CD14-positive monocyte (primary cell): Measurements from ENCODE around the gene UGT1A6. TPM values are rescaled to one million over a fixed set of nuclear protein-coding genes. Genes with fewer than 3 reads are reported as not detected.

ENCODE experiments used
- DNase-seq, 3 donors: peaks; one replicate each; pipeline ENCODE4 v3.0.0-alpha.2; 2011 to 2022
- H2AFZ ChIP-seq: 2 replicates; pipeline ENCODE4 v1.6.0; 2012; ENCODE audit warnings: mild to moderate bottlenecking, low read depth, low read length, inconsistent platforms; ENCODE audit not compliant: insufficient read depth, poor library complexity, severe bottlenecking
- H3K27ac ChIP-seq, 2 donors: 1 replicate in 1 of 2; 2 replicates in 1 of 2; pipeline ENCODE4 v1.5.1; 2012 to 2013; ENCODE audit warnings: low read length in 2 of 2, control low read depth in 1 of 2, inconsistent platforms in 1 of 2, low read depth in 1 of 2, mild to moderate bottlenecking in 1 of 2
- H3K27me3 ChIP-seq, 2 donors: one replicate each; pipeline versions ENCODE4 v1.6.0 to v1.6.1; 2011 to 2013; ENCODE audit warnings: low read length in 2 of 2; ENCODE audit not compliant: control insufficient read depth in 2 of 2, insufficient read depth in 2 of 2
- H3K36me3 ChIP-seq, 2 donors: replicated peaks in 1 of 2; 1 replicate in 1 of 2; 2 replicates in 1 of 2; pipeline versions ENCODE4 v1.5.1 to v1.6.1; 2012 to 2013; ENCODE audit warnings: low read length in 2 of 2, control low read depth in 1 of 2, inconsistent platforms in 1 of 2, mild to moderate bottlenecking in 1 of 2; ENCODE audit not compliant: insufficient read depth in 2 of 2, control insufficient read depth in 1 of 2
- H3K4me1 ChIP-seq, 2 donors: 1 replicate in 1 of 2; 2 replicates in 1 of 2; pipeline versions ENCODE4 v1.5.1 to v1.6.1; 2012 to 2013; ENCODE audit warnings: low read length in 2 of 2, control low read depth in 1 of 2, inconsistent platforms in 1 of 2, mild to moderate bottlenecking in 1 of 2, moderate library complexity in 1 of 2; ENCODE audit not compliant: insufficient read depth in 2 of 2, control insufficient read depth in 1 of 2
- H3K4me2 ChIP-seq: replicated peaks from 2 replicates; pipeline ENCODE3; 2012; ENCODE audit warnings: low read length, moderate library complexity, mild to moderate bottlenecking; ENCODE audit not compliant: poor library complexity, severe bottlenecking; ENCODE audit errors: extremely low read depth
- H3K4me3 ChIP-seq, 3 experiments: fragments of 200-600 bp in 1 of 3; sonication (generic) in 1 of 3; replicated peaks in 1 of 3; 1 replicate in 2 of 3; 2 replicates in 1 of 3; pipeline ENCODE4 v1.5.1; 2011 to 2013; ENCODE audit warnings: low read length in 3 of 3, mild to moderate bottlenecking in 3 of 3, control low read depth in 2 of 3, low read depth in 2 of 3, inconsistent platforms in 1 of 3, moderate library complexity in 1 of 3
- H3K79me2 ChIP-seq: 2 replicates; pipeline ENCODE4 v1.6.0; 2012; ENCODE audit warnings: mild to moderate bottlenecking, control low read depth, inconsistent platforms, low read length, moderate library complexity; ENCODE audit not compliant: insufficient read depth
- H3K9ac ChIP-seq: 2 replicates; pipeline ENCODE4 v1.6.0; 2017; ENCODE audit warnings: low read length, mild to moderate bottlenecking; ENCODE audit not compliant: insufficient read depth, poor library complexity, severe bottlenecking
- H3K9me3 ChIP-seq, 2 donors: replicated peaks in 1 of 2; 1 replicate in 1 of 2; 2 replicates in 1 of 2; pipeline versions ENCODE4 v1.5.1 to v1.6.1; 2012 to 2013; ENCODE audit warnings: low read length in 2 of 2, control low read depth in 1 of 2; ENCODE audit not compliant: control insufficient read depth in 1 of 2, insufficient read depth in 1 of 2
- H4K20me1 ChIP-seq: 2 replicates; pipeline ENCODE4 v1.6.0; 2012; ENCODE audit warnings: mild to moderate bottlenecking, low read length, control low read depth, moderate library complexity; ENCODE audit not compliant: insufficient read depth
- H3K27ac Mint-ChIP-seq, 7 donors: one replicate each; pipeline ENCODE4 v1.8.0; 2020; ENCODE audit warnings: mild to moderate bottlenecking in 7 of 7, mixed read lengths in 7 of 7, moderate library complexity in 6 of 7, inconsistent platforms in 2 of 7
- H3K27me3 Mint-ChIP-seq, 3 donors: one replicate each; pipeline ENCODE4 v1.8.0; 2021 to 2022; ENCODE audit warnings: low read depth in 3 of 3, mild to moderate bottlenecking in 3 of 3, mixed read lengths in 3 of 3, moderate library complexity in 3 of 3, inconsistent platforms in 1 of 3
- H3K36me3 Mint-ChIP-seq, 2 donors: one replicate each; pipeline ENCODE4 v1.8.0; 2020; ENCODE audit warnings: mixed read lengths in 2 of 2, inconsistent platforms in 1 of 2, mild to moderate bottlenecking in 1 of 2
- H3K4me1 Mint-ChIP-seq: one replicate; pipeline ENCODE4 v1.8.0; 2020; ENCODE audit warnings: mild to moderate bottlenecking, mixed read lengths
- H3K4me3 Mint-ChIP-seq, 2 donors: one replicate each; pipeline ENCODE4 v1.8.0; 2020; ENCODE audit warnings: mild to moderate bottlenecking in 2 of 2, mixed read lengths in 2 of 2, moderate library complexity in 1 of 2
- H3K9me3 Mint-ChIP-seq, 7 donors: one replicate each; pipeline ENCODE4 v1.8.0; 2020 to 2022; ENCODE audit warnings: mixed read lengths in 7 of 7, mild to moderate bottlenecking in 6 of 7, moderate library complexity in 6 of 7, inconsistent platforms in 2 of 7
- CTCF ChIP-seq: fragments of 200-600 bp; IDR thresholded peaks from one replicate; pipeline ENCODE4 v1.8.0; 2022; ENCODE audit warnings: antibody characterized with exemption, mild to moderate bottlenecking
- WGBS: methylation state at CpG from one replicate; pipeline ENCODE4 v1.1.5; 2013; ENCODE audit warnings: missing lambda C conversion rate; ENCODE audit not compliant: insufficient coverage; 5-methylcytosine and 5-hydroxymethylcytosine counted together
- intact Hi-C, 2 donors: fragments of 100-400 bp; cut with micrococcal nuclease; formaldehyde crosslinking; loops; one replicate each; pipeline versions ENCODE4 v1.15.0 to v1.15.1; 2023
- polyA plus RNA-seq, 3 donors: library from polyadenylated mRNA; depleted of rRNA in 1 of 3; unstranded in 2 of 3; stranded (reverse) in 1 of 3; fragments of 300-500 nt in 2 of 3; fragments of >200 nt in 1 of 3; fragmentation: Illumina TruSeq in 2 of 3; gene quantifications; 1 replicate in 2 of 3; 2 replicates in 1 of 3; pipeline ENCODE4 v1.2.3, GENCODE V29; 2012 to 2021

UGT1A6 gene
- polyA plus RNA-seq, 3 donors: not detected

- H3K9me3 Mint-ChIP-seq: peaks cover 0 to 4% (median 0%) of the 10 kb centered on the region in 7 donors
- Histone ChIP-seq H3K27me3 (no peaks in the 10 kb centered on the region), H3K36me3 (no peaks in the 10 kb centered on the region), H3K27ac (no peak overlapping the region), H3K9ac (no peak overlapping the region), H4K20me1 (no peaks in the 10 kb centered on the region), H3K4me1 (peaks cover 2 to 5% of the 10 kb centered on the region in 2 donors), H3K79me2 (no peaks in the 10 kb centered on the region), H3K4me2 (no peak overlapping the region), H3K9me3 (no peaks in the 10 kb centered on the region), H2AFZ (no peak overlapping the region), H3K4me3 (no peak overlapping the region)
- intact Hi-C loops: no loop called here
- DNase-seq: no peak
- H3K36me3 Mint-ChIP-seq: no peaks in the 10 kb centered on the region
- H3K4me3 Mint-ChIP-seq: no peak overlapping the region
- H3K4me1 Mint-ChIP-seq: peaks cover 3% of the 10 kb centered on the region
- H3K27me3 Mint-ChIP-seq: peaks cover 2 to 9% (median 7%) of the 10 kb centered on the region in 3 donors
- TF ChIP-seq CTCF: no peak
- no peak overlapping the region for H3K27ac Mint-ChIP-seq
- 91% methylated on average over 11 of the region's 11 CpGs for WGBS
Measured at GRCh38 chr2:233817995-233818638, 125.4 kb downstream of the UGT1A6 start.

GRCh38 chr2:233818639-233819621 lies 126.2 kb downstream of the UGT1A6 start:
- 83% methylated on average over 9 of the region's 17 CpGs for WGBS
- H3K27me3 ChIP-seq: no peaks in the 10 kb centered on the region
- Mint-ChIP-seq H3K36me3 (no peaks in the 10 kb centered on the region), H3K4me3 (no peak overlapping the region), H3K27me3 (peaks cover 2 to 7% (median 7%) of the 10 kb centered on the region in 3 donors), H3K9me3 (peaks cover 0 to 2% (median 0%) of the 10 kb centered on the region in 7 donors), H3K4me1 (peaks cover 7% of the 10 kb centered on the region), H3K27ac (no peak overlapping the region)
- intact Hi-C loops: no loop called here
- no peak overlapping the region for H3K4me2 ChIP-seq
- no peak overlapping the region for H3K27ac ChIP-seq
- no peaks in the 10 kb centered on the region for H3K79me2 ChIP-seq
- H4K20me1 ChIP-seq: no peaks in the 10 kb centered on the region
- TF ChIP-seq CTCF: no peak
- no peak overlapping the region for H3K9ac ChIP-seq
- H2AFZ ChIP-seq: no peak overlapping the region
- H3K9me3 ChIP-seq: no peaks in the 10 kb centered on the region
- H3K4me1 ChIP-seq: peaks cover 4 to 8% of the 10 kb centered on the region in 2 donors
- DNase-seq: no peak
- no peaks in the 10 kb centered on the region for H3K36me3 ChIP-seq
- no peak overlapping the region for H3K4me3 ChIP-seq
